ENCODE data around the gene PPARD.

- TF ChIP-seq, protein P1, sequence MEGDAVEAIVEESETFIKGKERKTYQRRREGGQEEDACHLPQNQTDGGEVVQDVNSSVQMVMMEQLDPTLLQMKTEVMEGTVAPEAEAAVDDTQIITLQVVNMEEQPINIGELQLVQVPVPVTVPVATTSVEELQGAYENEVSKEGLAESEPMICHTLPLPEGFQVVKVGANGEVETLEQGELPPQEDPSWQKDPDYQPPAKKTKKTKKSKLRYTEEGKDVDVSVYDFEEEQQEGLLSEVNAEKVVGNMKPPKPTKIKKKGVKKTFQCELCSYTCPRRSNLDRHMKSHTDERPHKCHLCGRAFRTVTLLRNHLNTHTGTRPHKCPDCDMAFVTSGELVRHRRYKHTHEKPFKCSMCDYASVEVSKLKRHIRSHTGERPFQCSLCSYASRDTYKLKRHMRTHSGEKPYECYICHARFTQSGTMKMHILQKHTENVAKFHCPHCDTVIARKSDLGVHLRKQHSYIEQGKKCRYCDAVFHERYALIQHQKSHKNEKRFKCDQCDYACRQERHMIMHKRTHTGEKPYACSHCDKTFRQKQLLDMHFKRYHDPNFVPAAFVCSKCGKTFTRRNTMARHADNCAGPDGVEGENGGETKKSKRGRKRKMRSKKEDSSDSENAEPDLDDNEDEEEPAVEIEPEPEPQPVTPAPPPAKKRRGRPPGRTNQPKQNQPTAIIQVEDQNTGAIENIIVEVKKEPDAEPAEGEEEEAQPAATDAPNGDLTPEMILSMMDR (IDR thresholded peaks at IDR 0.05) = no peak
- TF ChIP-seq POLR2A (IDR thresholded peaks at IDR 0.05) = no peak
Observed at GRCh38 chr6:35402136-35402855, 59.9 kb downstream of the PPARD start.
